Measurements from ENCODE around the gene CDC45.

Gene CDC45

DNA sequence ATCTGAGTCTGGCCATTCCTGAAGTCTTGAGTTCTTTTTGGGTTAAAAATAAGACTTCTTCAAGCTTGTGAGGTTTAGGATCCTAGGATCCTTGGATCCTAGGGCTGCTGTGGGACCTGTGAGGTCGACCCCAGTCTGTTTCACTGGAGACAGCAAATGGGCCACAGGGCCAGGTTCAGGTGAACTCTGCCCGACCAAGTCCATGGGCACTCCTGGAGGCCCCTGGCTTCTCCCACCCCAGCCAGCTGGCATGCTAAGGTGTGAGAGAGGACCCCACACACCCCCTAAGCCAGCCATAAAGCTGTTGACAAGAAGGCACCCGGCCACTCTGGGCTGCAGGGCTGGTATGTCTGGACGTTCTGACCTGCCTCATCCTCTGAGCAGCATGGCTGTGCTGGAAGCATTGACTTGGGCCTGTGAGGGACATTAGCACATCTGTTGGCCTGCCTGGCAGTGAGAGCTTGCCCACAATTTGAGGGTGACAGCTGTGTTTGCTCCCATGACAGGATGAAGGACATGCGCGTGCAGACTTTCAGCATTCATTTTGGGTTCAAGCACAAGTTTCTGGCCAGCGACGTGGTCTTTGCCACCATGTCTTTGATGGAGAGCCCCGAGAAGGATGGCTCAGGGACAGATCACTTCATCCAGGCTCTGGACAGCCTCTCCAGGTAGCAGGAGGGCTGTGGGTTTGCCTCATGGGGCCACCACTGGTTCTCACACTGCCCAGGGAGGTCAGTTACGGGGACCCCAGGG lies 28.5 kb downstream of the CDC45 start:
- no peak overlapping the region for H3K4me3 ChIP-seq (ENCODE audit: low read length)
- no peaks in the 10 kb centered on the region for H3K79me2 ChIP-seq (ENCODE audit: control insufficient read depth, low read length)
- H3K9me2 ChIP-seq (replicated peaks; ENCODE audit: control insufficient read depth, low read length): no peaks in the 10 kb centered on the region
- no peak for TF ChIP-seq EZH2phosphoT487 (IDR thresholded peaks at IDR 0.05; ENCODE audit: borderline replicate concordance, low read length)
- TF ChIP-seq, protein P1, sequence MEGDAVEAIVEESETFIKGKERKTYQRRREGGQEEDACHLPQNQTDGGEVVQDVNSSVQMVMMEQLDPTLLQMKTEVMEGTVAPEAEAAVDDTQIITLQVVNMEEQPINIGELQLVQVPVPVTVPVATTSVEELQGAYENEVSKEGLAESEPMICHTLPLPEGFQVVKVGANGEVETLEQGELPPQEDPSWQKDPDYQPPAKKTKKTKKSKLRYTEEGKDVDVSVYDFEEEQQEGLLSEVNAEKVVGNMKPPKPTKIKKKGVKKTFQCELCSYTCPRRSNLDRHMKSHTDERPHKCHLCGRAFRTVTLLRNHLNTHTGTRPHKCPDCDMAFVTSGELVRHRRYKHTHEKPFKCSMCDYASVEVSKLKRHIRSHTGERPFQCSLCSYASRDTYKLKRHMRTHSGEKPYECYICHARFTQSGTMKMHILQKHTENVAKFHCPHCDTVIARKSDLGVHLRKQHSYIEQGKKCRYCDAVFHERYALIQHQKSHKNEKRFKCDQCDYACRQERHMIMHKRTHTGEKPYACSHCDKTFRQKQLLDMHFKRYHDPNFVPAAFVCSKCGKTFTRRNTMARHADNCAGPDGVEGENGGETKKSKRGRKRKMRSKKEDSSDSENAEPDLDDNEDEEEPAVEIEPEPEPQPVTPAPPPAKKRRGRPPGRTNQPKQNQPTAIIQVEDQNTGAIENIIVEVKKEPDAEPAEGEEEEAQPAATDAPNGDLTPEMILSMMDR (IDR thresholded peaks at IDR 0.05; ENCODE audit: low read depth, low read length, poor library complexity, severe bottlenecking): no peak
- H3K9me3 ChIP-seq (ENCODE audit: control insufficient read depth, insufficient read depth, low read length): no peaks in the 10 kb centered on the region
- H3K4me2 ChIP-seq (ENCODE audit: low read length): no peak overlapping the region
- H3K4me1 ChIP-seq (ENCODE audit: control insufficient read depth, low read length): no peaks in the 10 kb centered on the region
- H3K36me3 ChIP-seq (ENCODE audit: control insufficient read depth, low read length): peaks cover 73% of the 10 kb centered on the region
- H3F3A ChIP-seq (ENCODE audit: control insufficient read depth, insufficient read depth): no peaks in the 10 kb centered on the region
- no peaks in the 10 kb centered on the region for H4K20me1 ChIP-seq (ENCODE audit: control insufficient read depth, insufficient read depth, low read depth, low read length)
- no peaks in the 10 kb centered on the region for H3K27me3 ChIP-seq (ENCODE audit: control insufficient read depth, low read length)
- H3K27ac ChIP-seq (ENCODE audit: low read depth, low read length): no peak overlapping the region

DNA sequence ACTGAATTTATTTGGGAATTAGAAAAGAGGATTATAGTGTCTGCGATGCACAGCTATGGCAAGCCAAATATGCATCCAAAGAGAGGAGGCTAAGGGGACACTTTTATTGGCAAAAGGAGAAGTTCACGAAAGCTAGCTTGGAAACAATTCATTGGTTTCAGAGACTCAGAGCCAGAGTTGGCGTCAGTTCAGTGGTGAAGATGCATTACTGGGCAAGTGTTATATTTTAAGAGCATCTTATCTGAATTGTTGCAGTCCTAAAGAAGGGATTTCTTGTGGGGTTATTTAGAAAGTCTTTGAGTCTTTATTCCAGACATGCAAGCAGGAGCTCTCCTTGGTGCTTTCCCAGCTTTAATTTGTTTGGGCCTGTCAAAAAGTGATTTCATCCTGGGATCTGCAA lies 29.5 kb downstream of the CDC45 start:
- Histone ChIP-seq H3K36me3 (ENCODE audit: control insufficient read depth, low read length) (peaks cover 74% of the 10 kb centered on the region), H3K4me1 (ENCODE audit: control insufficient read depth, low read length) (no peaks in the 10 kb centered on the region), H3F3A (ENCODE audit: control insufficient read depth, insufficient read depth) (no peaks in the 10 kb centered on the region), H3K4me2 (ENCODE audit: low read length) (no peak overlapping the region), H3K9me3 (ENCODE audit: control insufficient read depth, insufficient read depth, low read length) (no peaks in the 10 kb centered on the region), H3K9me2 (replicated peaks; ENCODE audit: control insufficient read depth, low read length) (no peaks in the 10 kb centered on the region), H4K20me1 (ENCODE audit: control insufficient read depth, insufficient read depth, low read depth, low read length) (no peaks in the 10 kb centered on the region), H3K27me3 (ENCODE audit: control insufficient read depth, low read length) (no peaks in the 10 kb centered on the region), H3K79me2 (ENCODE audit: control insufficient read depth, low read length) (no peaks in the 10 kb centered on the region), H3K4me3 (ENCODE audit: low read length) (no peak overlapping the region), H3K27ac (ENCODE audit: low read depth, low read length) (no peak overlapping the region)
- no peak for TF ChIP-seq EZH2phosphoT487 (IDR thresholded peaks at IDR 0.05; ENCODE audit: borderline replicate concordance, low read length)
- TF ChIP-seq, protein P1 (IDR thresholded peaks at IDR 0.05; ENCODE audit: low read depth, low read length, poor library complexity, severe bottlenecking): no peak

DNA sequence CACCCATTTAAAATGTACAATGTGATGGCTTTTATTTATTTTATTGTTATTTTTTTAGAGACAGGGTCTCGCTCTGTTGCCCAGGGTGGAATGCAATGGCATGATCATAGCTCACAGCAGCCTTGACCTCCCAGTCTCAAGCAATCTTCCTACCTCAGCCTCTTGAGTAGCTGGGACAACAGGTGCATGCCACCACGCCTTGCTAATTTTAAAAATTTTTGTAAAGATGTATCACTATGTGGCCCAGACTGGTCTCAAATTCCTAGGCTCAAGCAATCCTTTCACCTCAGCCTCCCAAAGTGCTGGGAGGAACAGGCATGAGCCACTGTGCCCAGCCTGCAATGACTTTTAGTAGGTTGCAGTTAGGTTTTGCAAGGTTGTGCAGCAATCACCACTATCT lies 30.2 kb downstream of the CDC45 start:
- no peaks in the 10 kb centered on the region for H3K4me1 ChIP-seq (ENCODE audit: control insufficient read depth, low read length)
- no peak overlapping the region for H3K4me3 ChIP-seq (ENCODE audit: low read length)
- H3F3A ChIP-seq (ENCODE audit: control insufficient read depth, insufficient read depth): no peaks in the 10 kb centered on the region
- TF ChIP-seq EZH2phosphoT487 (IDR thresholded peaks at IDR 0.05; ENCODE audit: borderline replicate concordance, low read length): no peak
- TF ChIP-seq, protein P1 (IDR thresholded peaks at IDR 0.05; ENCODE audit: low read depth, low read length, poor library complexity, severe bottlenecking): no peak
- no peaks in the 10 kb centered on the region for H4K20me1 ChIP-seq (ENCODE audit: control insufficient read depth, insufficient read depth, low read depth, low read length)
- no peaks in the 10 kb centered on the region for H3K9me2 ChIP-seq (replicated peaks; ENCODE audit: control insufficient read depth, low read length)
- H3K27ac ChIP-seq (ENCODE audit: low read depth, low read length): no peak overlapping the region
- H3K79me2 ChIP-seq (ENCODE audit: control insufficient read depth, low read length): no peaks in the 10 kb centered on the region
- no peak overlapping the region for H3K4me2 ChIP-seq (ENCODE audit: low read length)
- H3K36me3 ChIP-seq (ENCODE audit: control insufficient read depth, low read length): peaks cover 80% of the 10 kb centered on the region
- no peaks in the 10 kb centered on the region for H3K27me3 ChIP-seq (ENCODE audit: control insufficient read depth, low read length)
- H3K9me3 ChIP-seq (ENCODE audit: control insufficient read depth, insufficient read depth, low read length): no peaks in the 10 kb centered on the region
